Activated naive CD4-positive, alpha-beta T cell treated with anti-CD3 and anti-CD28 coated beads, Interleukin-2, amount 50 U/mL, for 16 hours (primary cell): Measurements from ENCODE around the gene C4orf46.
A peak's percentile ranks its signal among the peaks of the same experiment; 100 is the strongest.
"Not testable (repeated sequence)": the region's sequence is repeated elsewhere in the genome, so short reads cannot be mapped to it uniquely, and the experiment has no call there.

Experiments
- DNase-seq: peaks from one replicate; pipeline ENCODE4 v3.0.0-alpha.2; 2020

The C4orf46 gene

DNA sequence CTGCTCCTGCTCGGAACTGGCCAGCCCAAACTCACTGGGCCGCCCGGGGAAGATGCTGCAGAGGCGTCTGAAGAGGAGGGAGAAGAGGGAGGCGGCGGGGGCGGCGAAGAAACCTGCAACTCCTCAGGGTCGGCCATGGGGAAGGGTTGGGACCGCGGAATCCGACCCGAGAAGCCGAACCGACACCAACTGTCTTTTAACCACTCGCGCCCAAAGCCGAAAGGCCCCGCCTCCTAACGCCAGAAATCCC is at the start of gene C4orf46:
TSS of gene C4orf46 (minus strand) at position 223 of the 250 bp plus-strand sequence. CDS start at position 137, 86 bp downstream.
- DNase-seq, result no peak

DNA sequence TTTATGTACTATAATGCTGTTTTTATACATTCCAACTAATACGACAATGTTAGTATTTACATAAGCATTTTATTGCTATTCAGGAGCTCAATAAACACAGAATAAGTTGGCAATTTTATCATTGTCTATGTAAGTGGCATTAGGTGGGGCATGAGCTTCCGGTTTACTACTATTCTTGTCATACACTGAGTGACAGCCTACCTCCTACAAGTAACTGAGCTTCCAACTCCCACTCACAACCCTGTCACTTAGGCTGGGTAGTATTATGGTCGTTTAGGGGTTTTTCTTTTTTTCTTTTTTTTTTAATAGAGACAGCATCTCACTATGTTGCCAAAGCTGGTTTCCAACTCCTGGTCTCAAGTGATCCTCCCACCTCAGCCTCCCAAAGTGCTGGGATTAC is 44.1 kb upstream of the C4orf46 start:
- DNase-seq, result no peak

DNA sequence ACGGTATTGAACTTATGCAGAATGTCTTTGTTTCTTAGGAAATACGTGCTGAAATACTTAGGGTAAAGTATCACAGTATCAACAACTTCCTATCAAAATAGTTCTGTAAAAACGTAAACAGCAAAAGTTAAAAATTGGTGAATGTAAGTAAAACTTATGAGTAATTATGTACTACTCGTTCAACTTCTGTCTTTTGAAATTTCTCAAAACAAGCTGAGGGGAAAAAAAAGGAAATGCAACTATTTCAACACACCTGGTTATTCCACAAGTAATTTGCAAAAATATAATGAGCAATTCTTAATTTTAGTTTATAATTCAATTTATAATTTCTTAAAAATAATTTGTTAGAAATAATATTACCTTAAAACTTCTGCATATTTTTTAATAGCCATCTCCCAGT is 43.2 kb upstream of the C4orf46 start:
- no peak for DNase-seq

DNA sequence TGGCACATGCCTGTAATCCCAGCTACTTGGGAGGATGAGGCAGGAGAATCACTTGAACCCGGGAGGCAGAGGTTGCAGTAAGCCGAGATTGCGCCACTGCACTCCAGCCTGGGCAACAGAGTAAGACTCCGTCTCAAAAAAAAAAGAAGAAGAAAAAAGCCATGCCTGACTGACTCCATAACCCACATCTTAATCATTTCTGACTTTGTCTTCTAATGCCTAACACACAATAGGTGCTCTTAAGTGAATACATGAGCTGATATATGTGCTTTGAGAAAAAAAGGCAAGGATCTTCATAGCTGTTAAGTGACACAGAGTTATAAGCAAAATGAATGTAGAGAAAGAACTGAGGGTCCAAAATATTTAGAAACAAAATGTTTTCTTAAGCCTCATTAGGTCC is 40.9 kb upstream of the C4orf46 start:
- DNase-seq, result not testable (repeated sequence)

DNA sequence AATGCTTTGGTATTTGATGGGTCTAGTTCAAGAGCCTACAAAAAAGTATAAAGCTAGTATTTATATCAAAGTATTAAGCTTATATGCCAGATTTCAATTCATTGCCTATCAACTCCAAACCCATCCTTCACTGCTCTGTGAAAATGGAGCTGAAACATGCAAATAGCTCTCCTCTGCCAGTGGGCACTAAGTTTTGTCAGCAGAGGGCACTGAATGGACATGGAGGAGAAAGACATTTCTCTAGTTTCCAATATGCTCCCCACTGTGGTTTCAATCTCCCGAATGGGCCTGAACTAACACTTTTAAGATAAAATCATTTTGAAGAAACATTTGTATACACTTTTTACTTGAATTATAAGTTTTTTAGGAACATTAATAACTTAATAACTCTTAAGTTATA is 39.1 kb upstream of the C4orf46 start:
- no peak for DNase-seq

DNA sequence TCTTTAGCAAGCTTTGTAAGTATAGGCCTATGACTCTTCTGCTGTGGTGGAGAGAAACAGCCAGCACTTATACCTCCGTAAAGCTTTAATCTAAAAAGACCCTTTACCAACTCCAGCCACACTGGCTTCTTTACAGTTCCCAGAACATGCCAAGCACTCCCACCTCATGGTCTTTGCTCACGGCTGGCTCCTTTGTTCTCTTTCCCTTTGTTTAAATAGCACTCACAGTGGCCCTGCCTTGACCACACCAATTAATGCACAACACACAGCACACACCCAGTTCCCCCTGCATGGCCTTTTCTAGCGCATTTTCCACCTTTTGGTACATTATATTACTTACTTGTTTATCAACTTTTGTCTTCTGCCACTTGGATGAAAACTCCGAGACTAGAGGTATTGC is 32.6 kb upstream of the C4orf46 start:
- no peak for DNase-seq

DNA sequence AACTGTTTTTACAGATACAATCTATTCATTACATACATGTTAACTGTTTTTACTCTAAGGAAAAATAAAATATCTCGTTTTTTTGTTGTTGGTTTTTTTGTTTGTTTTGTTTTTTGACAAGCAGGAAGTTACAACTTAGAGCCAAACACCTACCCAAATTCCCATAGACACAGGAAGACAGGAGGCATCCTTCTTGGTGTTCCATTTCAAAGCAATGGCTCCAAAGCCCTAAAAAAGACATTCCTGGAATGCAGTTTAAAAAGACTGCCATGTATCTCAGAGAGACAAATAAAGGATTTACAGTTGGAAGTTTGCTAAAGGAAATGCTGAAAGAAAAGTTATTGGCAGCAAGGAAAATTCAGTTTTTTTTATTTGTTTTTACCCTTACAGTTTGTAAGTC is 17.1 kb upstream of the C4orf46 start:
- no peak for DNase-seq

DNA sequence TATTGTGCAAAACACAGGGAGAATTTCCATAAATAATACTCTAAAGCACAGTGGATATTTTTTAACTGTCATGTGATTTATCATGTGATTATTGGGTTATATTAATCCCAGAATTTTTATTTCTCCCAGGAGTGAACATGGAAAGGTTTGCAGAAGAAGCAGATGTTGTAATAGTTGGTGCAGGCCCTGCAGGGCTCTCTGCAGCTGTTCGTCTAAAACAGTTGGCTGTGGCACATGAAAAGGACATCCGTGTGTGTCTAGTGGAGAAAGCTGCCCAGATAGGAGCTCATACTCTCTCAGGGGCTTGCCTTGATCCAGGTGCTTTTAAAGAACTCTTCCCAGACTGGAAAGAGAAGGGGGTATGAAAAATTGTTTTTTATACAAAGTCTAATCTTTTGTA is 10.4 kb upstream of the C4orf46 start:
- no peak for DNase-seq

DNA sequence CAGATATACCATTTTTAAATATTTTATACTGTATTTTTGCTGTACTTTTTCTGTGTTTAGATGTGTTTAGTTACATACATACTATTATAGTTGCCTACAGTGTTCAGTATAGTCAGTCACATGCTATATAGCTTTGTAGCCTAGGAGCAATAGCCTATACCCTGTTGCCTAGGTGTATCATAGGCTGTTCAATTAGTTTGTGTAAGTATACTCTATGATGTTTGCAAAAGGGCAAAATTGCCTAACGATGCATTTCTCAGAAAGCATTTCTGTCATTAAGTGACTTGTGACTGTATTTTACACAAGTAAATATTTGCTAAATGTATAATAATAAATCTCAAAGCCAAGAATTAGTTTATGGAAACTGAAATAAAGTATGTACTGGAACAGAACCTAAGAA is 9.9 kb upstream of the C4orf46 start:
- no peak for DNase-seq

DNA sequence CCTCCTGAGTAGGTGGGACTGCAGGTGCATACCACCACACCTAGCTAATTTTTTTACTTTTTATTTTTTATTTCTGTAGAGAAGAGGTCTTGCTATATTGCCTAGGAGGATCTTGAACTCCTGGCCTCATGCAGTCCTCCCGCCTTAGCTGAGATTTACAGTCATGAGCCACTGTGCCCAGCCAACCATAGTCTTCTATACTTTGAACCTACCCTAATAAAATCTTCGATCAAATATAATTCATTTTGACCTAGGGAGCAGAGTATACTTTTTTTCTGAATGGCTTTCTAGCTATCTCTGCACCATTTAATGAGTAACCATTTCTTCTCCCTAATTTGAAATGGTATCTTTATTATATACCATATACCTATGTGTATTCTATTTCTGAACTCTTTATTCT is 7.1 kb upstream of the C4orf46 start:
- no peak for DNase-seq

DNA sequence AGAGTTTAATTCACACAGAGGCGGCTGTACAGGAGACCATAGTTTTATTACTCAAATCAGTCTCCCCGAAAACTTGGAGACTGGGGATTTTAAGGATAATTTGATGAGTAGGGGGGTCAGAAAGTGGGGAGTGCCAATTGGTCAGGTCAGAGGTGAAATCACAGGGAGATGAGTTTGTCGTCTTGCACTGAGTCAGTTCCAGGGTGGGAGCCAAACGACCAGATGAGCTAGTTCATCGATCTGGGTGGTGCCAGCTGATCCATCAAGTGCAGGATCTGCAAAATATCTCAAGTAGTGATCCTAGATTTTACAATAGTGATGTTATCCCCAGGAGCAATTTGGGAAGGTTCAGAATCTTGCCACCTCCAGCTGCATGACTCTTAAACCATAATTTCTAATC is 4.4 kb upstream of the C4orf46 start:
- DNase-seq, result no peak

DNA sequence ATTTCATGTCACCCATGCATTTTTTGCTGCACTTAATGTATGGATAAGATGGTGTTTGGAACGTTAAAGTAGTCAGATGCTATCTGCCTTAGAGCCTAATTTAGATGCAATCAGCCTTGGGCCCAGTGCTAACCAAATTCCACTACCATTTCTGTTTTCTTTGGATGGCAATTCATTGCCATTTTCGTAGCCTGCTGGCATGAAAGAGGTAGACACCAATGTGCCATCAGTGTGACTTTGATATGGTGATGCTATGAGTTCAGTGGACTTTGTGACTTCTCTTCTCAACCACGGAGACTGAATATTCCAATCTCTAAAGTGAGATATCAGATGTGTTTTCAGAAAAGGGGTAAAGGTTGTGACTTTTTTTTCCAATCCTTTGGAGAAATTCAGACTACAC is 1.9 kb upstream of the C4orf46 start:
- no peak for DNase-seq

DNA sequence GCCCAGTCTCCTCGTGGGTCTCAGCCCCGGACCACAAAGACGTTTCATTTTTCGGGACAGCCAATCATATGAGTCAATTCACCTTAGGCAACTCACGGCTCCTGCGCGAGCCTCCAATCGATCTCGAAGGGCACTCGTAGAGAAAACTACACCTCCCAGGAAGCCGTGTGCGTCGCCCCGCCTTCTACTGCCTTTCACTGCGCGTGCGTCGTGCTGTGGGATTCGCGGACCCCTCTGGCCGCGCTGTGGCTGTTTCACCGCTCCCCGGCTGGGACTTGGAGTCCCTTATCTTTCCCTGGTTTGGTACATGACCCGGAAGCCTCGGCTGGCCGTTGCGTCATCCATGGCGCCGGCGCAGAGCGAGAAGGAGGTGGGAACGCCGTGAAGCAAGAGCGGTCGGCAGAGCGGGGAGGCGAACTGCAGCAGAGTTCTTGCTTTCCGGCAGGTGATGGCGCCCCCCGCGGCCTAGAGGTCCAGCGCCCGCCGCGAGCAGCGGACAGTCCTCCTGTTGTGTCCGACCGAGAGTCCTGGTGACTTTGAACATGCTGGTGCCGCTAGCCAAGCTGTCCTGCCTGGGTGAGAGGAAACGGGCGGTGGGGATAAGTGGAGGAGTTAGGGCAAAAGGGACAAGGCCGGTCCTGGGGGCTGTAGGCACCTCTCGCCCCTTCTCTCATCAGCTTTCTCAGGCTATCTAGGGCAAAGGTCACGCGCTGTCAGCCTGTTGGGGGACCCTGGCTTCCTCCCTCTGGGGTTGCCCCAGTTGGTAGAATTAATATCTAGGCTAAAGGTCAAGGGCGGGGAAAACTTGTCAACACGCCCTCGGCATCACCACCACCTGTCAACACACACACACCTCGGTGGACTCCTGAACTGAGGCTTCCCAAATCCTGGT is 474 bp upstream of the C4orf46 start, which contains the start of gene ETFDH:
TSS of gene ETFDH (plus strand) at position 382 of the 892 bp plus-strand sequence. CDS start at position 543, 161 bp downstream.
- peak; percentile 98 for DNase-seq

DNA sequence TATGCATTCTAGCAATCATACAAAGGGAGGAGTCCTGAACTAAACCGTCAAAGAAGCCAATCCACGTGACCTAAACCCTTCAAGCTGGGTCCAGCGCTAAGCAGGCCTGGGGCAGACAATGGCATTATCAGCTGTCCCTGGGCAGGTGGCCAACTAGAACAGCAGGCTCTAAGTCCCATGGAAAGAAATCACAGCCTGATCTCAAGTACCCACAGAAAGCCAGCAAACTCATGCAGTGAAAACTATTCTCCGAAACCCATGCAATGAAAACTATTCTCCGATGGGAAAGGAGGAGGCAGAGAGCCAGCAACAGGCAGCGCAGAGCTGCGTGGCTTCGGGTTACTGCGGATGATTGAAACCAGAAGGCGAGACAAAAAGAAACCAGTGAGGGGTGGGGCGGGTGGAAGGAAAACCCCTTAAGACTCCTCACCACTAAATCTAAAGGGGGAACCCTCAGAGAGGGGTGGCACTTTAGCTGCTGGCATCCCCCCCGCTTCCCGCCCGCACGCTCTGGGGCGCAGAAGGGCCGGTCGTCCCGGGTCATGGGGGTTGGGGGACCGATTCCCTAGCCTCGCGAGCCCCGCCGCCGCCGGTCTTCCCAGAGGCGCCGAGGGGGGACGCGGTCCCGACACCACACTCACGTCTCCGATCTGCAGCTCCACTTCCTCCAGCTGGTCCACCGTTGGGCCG is 567 bp downstream of the C4orf46 start:
- peak; percentile 68 for DNase-seq

DNA sequence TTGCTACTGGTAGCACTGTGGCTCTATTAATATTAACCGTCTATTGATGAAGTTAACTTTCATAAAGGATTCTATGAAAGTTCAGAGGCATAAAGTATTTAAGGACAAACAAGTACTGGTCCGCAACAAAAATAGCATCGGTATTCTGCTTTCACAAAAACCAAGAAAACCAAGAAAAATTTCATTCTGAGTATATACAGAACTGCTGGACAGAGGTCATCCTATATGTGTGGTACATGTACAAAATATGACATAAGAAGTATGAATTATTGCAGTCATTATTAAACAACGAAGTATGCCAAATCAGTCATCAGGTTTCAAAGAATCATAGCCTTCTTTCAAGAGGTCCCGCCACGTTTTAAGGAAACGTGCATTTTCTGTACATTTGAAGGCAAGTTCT is 2.4 kb downstream of the C4orf46 start:
- no peak for DNase-seq

DNA sequence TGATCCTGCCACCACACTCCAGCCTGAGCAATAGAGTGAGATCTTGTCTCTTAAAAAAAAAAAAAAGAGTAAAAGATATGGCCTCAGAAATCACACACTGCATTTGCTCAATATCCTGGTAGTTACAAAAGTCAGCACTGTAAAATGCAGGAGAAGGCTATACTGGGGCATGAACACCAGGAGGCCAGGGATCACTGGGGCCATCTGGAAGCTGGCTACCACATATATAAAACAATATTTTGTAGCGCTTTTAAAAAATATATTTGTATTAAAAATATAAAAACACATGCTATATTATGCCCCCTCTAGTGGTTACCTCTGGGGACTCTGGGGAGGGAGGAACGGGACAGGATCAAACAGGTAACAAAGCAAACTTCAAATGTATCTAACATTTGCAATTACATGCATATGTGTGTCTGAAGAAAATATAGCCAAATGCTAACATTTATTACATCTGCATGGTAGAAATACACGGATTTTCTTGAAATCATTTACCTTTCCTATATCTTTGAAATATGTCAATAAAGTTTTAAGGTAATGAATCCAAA is 4.0 kb downstream of the C4orf46 start:
- peak; percentile 38 for DNase-seq

DNA sequence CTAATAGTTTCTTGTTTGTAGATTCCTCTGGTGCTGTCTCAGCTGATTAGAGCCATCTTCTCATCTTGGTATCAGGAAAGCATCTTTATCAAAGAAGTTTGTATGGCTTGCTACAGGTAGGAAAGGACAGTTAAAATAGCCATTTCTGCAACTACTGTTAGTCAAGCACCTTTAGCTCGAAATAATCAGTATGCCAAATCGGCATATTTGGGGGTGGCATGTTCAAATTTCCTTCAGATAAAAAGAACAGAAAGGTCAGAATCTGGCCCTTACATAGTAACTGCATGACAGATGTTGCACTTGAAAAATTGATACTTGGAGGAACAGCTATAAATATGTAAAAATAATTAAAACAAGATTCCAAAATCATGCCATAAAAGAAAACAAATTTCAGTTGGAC is 4.8 kb downstream of the C4orf46 start:
- DNase-seq, result no peak

DNA sequence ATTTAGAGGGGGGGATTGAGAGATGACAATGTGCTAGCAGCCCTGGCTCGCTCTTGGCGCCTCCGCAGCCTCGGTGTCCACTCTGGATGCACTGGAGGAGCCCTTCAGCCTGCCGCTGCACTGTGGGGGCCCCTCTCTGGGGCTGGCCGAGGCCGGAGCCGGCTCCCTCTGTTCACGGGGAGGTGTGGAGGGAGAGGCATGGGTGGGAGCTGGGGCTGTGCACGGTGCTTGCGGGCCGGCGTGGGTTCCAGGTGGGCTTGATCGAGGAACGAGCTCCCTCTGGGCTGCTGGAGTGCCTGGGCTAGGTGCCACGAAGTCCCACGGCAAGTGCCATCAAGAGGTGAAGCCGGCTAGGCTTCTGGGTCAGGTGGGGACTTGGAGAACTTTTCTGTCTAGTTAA is 6.9 kb downstream of the C4orf46 start:
- DNase-seq, result no peak

DNA sequence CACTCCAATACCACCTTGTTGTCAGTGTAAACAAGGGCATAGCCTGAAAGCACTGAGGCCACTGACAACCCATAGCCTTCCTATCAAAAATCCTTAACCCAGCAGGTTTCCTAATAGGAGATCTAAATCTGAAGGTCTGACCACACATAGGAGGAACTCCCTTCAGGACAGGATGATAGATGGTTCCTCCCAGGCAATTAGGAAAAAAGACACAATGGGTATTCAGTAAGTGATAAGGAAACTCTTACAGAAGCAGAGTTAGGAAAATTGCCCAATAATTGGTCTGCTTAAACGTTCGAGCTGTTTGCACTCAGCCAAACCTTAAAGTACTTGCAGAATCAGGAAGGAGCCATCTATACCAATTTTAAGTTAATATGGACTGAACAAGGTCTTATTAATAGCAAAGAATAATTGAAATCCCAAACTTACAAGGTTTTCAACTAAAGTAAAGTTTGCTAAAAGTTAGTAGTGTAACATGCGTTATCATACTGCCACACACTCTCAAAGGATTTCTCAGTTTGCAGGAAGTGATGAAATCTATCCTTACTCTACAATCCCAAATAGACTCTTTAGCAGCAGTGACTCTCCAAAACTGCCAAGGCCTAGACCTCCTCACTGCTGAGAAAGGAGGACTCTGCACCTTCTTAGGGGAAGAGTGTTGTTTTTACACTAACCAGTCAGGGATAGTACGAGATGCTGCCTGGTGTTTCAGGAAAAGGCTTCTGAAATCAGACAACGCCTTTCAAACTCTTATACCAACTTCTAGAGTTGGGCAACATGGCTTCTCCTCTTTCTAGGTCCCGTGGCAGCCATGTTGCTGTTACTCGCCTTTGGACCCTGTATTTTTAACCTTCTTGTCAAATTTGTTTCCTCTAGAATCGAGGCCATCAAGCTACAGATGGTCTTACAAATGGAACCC is 7.7 kb downstream of the C4orf46 start:
- DNase-seq, result not testable (repeated sequence)

DNA sequence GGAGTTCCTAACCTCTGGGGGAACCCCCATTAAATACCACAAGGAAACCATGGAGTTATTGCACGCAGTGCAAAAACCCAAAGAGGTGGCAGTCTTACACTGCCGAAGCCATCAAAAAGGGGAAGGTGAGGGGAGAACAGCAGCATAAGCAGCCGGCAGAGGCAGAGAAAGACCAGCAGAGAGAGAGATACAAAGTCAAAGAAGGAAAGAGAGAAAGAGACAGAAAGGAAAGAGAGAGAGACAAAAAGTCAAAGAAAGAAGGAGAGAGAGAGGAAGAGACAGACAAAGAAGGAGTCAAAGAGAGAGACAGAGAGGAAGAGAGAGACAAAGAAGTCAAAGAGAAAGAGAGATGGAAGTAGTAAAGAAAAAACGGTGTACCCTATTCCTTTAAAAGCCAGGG is 8.4 kb downstream of the C4orf46 start:
- not testable (repeated sequence) for DNase-seq

DNA sequence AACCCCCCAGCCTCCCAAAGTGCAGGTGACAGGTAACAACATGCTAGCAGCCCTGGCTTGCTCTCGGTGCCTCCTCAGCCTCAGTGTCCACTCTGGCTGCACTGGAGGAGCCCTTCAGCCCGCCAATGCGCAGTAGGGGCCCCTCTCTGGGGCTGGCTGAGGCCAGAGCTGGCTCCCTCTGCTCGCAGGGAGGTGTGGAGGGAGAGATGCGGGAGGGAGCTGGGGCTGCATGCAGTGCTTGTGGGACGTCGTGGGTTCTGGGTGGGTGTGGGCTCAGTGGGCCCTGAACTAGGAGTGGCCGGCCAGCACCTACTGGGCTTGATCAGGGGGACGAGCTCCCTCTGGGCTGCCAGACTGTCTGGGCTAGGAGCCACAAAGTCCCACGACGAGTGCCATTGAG is 14.4 kb downstream of the C4orf46 start:
- DNase-seq, result no peak

DNA sequence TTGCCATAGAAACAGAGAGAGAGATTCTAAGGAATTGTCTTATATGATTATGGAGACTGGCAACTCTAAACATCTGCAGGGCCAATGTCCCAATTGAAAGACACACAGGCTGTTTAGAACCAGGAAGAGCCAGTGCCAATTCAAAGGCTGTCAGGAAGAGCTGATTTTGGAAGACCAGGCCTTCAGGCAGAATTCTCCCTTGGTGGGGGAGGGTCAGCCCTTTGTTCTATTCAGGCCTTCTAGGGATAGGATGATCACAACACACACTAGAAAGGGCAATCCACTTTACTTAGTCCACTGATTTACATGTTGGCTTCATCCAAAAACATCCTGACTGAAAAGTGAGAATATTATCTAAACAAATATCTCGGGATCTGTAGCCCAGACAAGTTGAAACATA is 15.2 kb downstream of the C4orf46 start:
- DNase-seq, result no peak

DNA sequence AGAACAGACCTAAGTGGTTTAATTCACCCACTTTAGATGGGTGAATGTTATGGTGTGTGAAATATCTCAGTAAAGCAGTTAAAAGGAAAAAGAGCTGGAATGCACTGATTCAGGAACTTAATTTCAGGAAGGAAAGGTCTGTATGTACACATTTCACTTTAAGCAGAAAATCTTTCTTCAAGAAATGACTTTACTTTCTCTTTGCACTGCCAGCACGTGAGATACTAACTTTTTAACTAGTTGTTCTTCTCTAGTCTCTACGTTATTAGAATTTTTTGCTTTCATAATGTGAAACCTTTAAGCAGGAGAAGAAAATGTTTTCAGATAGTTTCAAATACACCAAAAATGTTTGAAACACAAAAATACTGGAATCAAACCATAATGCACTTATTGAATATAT is 18.8 kb downstream of the C4orf46 start:
- DNase-seq, result no peak
